KG1 (cell line): ENCODE measurements around the gene RNF25.

ENCODE experiments used
- DNase-seq: peaks from one replicate; lab custom pipeline; 2025; lab: John Stamatoyannopoulos, UW

RNF25 gene

DNA sequence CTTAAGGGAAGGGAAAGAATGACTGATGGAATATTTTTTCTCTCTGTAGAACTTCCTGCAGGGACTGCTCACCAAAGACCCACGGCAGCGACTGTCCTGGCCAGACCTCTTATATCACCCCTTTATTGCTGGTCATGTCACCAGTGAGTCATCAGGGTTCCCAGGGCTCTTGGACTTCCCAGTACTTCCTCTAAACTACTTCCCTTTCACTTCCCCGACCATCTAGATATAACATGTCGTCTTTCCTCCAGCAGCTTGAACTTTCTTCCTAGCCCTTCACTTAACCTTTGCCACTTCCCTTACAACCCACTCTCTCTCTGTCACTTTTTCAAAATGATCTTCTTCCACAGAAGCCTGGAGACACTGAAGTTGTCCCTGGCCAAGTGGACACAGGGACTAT lies 7.3 kb upstream of the RNF25 start:
- DNase-seq: no peak

DNA sequence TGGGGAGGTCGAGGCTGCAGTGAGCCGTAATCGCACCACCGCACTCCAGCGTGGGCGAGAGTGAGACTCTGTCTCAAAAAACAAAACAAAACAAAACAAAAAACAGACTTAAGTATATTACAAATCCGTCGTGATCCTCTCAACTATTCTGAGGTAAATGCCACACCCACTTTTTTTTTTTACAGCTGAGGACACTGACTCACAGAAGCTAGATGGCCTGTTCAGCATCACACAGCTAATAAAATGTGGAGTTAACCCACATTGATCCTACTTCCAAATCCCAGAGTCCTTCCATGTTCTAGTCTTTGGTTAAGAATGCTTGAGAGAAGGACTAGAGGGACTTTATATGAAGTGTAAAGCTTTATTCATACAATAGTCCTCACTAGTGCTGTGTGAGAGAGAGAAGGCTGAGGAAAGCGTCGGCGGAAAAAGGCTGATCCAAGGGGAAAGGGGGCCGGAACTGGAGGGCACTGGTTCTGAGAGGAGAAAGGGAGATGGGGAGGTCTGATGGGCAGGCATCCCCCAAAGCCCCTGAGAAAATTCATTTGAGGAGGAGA lies 627 bp downstream of the RNF25 start:
- DNase-seq: no peak

GRCh38 chr2:218664653-218665052 lies 7.1 kb downstream of the RNF25 start:
- no peak for DNase-seq

DNA sequence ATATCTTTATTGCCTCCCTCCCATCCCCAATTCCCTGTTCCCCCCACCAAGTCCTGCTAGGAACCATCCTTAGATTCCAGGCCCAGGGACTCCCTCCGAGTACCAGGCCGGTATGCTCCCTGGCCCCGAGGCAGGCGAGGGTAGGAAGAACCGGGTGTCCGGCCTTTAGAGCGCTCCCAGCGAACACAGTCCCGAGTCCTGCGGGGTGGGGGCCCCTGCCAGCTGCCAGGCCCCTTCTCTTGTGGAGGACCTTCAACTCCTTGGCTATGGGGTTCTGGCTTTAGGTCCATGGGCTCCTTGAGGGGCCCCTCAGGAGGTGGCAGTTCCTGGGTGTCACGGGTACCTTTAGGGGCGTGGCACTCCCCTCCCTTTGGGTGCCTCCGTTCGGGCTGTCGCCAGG lies 7.9 kb downstream of the RNF25 start:
- no peak for DNase-seq

- DNase-seq: no peak
Measured at GRCh38 chr2:218662827-218663226, 9.0 kb downstream of the RNF25 start.

DNA sequence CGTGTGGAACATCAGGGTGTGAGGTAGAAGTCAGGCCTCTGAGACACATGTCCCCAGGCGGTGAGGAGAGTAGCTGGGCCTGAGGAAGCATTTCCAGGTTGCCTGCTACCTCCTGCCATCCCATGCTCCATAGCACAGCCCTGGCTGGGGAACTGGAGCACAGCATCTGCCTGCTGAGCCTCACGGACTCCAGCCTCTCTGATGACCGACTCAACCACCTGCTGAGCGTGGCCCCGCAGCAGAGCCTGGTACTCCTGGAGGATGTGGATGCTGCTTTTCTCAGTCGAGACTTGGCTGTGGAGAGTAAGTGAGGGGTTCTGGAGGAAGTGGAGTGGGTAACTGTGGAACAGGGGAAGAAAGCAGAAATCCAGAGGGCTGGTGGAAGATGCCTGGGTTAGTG lies 9.4 kb downstream of the RNF25 start:
- no peak for DNase-seq

DNA sequence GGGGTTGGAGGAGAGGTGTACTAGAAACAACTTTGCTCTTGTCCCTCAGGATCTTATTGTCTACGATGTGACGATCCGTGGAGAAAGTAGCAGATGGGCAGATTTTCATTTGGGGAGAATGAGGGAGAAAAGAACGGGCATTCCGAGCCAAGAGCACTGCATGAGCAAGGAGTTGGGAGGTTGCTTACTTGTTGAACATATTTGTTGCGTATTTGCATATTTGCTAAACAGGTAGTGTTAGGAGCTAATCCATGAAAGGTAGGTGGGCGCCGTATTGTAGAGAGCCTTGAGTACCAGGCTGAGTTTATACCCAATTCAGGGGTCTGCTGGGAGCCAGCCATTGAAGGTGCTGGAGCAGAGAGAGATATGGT lies 11.8 kb downstream of the RNF25 start:
- no peak for DNase-seq

- DNase-seq: peak; percentile 92
Measured at GRCh38 chr2:218659258-218659987, 12.4 kb downstream of the RNF25 start, which contains the start of the genes BCS1L and ZNF142. BCS1L (plus strand) TSS chr2:218659683; CDS start chr2:218660988, 1,305 bp downstream. ZNF142 (minus strand) TSS chr2:218659623; CDS start chr2:218656429, 3,194 bp downstream.

DNA sequence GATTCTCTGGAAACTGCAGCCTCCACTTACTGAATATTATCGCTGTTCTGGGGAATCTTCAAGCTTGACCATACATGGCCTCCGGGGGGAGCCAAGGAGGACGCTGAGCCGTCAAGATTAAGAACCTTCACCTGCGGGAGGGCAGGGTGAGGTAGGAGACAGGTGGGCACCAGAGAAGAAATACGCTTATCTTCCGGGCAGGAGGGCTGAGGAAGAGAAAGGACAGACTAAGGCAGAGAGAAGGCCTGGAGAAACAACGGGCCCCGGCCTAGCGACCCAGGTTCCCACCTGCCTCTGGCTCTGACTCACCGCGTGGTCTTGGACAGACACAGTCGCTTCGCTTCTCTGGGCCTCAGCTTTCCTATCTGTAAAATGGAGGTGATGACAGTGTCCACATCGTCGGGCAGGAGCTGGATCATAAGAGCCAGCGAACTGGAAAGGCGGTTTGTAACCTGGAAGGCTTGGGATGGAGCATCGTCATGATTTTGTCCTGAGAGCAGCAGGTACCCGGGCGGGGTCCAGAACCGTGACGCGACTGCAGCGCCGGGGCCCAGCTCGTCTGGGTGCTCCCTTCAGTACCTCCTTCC lies 13.0 kb downstream of the RNF25 start:
- peak; percentile 31 for DNase-seq

DNA sequence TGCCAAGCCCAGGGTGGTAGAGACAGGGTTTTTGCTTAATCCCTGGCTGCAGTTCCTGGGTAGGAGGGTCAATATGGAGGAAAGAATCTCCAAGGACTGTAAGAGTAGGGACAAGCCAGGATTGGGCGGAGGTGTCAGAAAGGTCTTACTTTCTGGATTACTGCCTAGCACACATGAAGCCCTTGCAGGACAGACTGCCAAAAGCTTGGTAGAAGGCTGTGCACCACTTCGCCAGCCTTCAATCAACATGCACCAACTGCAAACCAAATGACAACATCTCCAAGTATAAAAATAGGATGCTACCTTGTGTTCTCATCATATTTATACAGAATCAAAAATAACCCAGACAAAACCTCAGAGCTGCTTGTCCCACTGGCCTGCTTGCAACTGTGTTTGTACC lies 16.1 kb downstream of the RNF25 start:
- DNase-seq: no peak

GRCh38 chr2:218648787-218649100 lies 23.1 kb downstream of the RNF25 start:
- DNase-seq: no peak

DNA sequence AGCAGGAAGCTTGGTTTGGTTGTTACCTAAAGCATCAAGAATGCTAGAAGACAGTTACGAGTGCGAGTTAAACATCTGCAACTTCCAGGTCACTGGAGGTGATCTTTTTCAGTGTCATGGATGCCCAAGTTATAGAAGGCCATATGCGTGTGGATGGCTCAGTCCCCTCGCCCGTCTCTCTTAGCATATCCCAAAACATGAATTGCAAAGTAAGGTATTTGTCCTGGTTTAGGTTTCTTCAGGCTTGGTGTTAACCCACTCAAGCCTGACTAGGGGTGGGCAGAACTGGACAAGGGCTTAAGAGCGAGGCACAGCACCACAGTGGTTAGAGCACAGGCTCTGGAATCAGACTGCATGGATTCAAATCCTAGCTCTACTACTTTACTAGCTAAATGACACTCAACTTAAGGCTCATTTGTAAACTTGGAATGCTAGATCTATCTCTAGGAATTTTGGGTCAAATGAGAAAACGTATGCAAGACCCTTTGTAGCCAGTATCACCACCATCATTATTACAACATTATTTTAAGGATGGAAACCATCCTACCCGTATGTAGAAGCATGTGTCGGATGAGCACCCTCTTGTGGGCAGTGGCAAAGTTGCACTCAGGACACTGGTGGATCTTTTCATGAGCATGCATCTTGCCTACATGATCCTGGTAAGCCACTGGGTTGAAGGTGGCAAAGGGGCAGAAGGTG lies 23.6 kb downstream of the RNF25 start:
- DNase-seq: peak; percentile 27

DNA sequence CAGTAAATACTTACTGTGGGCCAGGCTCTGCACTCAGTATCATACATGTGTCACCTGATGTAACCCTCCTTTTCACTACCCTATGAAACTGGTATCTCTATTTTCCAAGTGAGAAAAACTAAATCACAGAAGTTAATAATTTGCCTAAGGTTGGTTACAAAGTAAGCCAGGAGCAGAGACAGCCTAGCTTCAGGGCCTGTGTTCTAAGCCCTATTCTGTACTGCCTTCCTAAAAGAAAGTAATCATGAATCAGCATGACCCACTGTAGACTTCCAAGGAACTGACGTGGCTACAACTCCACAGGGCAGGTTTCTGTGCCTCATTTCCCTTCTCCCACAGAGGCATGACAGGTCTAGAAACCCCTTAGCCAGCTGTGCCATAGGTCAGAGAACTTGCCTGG lies 26.7 kb downstream of the RNF25 start:
- DNase-seq: no peak

- no peak for DNase-seq
Measured at GRCh38 chr2:218644721-218645120, 27.1 kb downstream of the RNF25 start.

DNA sequence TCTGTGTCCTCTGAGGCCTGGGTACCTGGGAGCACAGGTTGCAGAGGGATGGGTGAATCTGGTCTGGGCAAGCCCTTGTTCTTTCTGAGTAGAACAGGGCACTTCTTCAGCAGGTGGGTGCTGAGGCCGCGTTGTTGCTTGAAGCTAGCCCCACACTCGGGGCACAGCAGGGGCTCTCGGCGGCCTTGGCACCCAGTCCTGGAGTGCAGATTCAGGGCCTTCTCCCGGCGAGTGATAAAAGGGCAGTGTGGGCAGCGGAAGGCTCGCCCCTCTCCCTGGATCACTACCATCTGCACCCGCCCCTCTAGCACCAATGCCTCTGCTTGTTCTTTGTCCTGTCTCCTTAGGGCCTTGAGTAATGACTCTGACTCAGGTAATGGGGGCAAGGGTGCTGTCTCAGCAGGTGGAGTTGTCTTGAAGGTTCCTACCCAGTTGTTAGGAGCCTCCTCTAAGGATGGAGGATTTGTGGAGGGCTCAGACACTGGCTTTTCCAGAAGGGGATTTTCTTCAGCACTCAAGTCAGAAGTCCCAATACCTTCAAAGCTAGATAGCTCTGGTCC lies 28.0 kb downstream of the RNF25 start:
- no peak for DNase-seq

DNA sequence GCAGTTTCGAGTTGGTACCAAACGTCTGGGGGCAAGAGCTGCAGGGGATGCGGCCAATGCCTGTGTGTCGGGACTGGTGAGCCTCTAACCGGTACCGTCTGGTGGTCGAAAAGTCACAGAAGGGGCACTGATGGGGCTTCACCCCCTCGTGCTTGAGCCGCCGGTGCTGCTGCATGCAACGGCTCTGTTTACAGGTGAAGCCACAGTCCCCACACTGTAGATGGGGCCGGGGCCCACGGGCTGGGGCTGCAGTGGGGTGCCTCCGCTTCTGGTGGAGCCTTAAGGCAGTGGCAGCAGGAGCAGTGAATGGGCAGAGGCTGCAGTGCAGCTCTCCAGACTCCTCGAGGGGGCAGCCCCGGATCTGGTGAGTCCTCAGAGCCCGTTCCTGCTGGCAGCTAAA lies 29.0 kb downstream of the RNF25 start:
- no peak for DNase-seq

- DNase-seq: no peak
Measured at GRCh38 chr2:218642121-218642656, 29.6 kb downstream of the RNF25 start.

DNA sequence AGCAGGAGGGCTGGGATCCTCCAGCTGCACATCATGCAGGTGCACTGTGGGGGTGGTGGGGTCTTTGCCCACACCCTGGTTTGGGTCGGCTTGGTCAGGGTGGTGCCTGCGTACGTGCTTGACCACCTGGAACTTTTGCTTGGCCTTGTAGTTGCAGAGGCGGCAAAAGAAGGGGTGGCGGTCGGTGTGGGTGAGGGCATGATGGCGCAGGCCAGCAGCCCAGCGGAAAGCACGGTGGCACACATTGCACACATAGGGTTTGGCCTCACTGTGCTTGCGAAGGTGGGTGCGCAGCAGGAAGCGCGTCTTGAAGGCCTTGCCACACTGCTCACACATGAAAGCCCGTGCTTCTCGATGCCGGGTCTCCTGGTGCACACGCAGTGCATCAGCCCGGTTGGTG lies 33.4 kb downstream of the RNF25 start:
- no peak for DNase-seq

DNA sequence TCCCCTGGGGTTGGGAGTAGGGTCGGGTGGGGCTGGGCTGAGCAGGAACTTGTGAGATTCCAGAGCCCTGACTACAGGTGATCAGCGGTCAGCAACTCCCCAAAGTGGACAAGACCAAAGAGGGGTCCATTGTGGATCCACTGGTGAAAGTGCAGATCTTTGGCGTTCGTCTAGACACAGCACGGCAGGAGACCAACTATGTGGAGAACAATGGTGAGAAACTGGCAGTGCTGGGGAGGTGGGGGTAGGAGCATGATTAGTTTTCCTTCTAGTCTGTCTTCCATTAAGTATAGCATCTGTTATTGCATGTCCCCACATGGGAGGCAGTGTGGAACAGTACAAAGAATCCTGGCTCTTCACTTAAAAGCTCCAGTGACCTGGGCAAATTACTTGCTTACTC lies 36.1 kb downstream of the RNF25 start:
- DNase-seq: no peak

DNA sequence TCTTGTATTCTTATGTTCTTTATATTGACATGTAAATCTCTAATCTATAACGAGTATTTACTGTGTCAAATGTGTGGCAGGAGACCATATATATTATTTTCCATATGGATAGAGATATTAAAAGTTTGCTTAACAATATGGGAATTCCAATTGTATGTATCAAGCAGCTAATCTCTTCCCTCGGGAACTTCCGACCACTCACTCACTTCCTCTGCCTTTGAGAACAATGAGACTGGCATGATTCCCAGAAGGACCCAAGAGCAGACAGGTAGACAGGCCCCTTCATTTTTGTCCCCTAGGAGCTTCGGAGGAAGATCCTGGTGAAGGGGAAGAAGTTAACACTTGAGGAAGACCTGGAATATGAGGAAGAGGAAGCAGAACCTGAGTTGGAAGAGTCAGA lies 40.0 kb downstream of the RNF25 start:
- DNase-seq: no peak

- no peak for DNase-seq
Measured at GRCh38 chr2:218627939-218628338, 43.9 kb downstream of the RNF25 start.

GRCh38 chr2:218626369-218626768 lies 45.4 kb downstream of the RNF25 start:
- DNase-seq: no peak

GRCh38 chr2:218623366-218623705 lies 48.5 kb downstream of the RNF25 start:
- DNase-seq: no peak
